D341Med (cell line): ENCODE measurements around the gene AKR1C2.
"Not testable (repeated sequence)": the region's sequence is repeated elsewhere in the genome, so short reads cannot be mapped to it uniquely, and the experiment has no call there.

ENCODE experiments used
- DNase-seq: peaks from one replicate; pipeline ENCODE4 v3.0.0; 2012; ENCODE audit warnings: low spot score

The AKR1C2 gene

GRCh38 chr10:5023177-5023805 is 19.6 kb upstream of the AKR1C2 start:
- DNase-seq: no peak

- DNase-seq: not testable (repeated sequence)
These were observed 18.1 kb upstream of the AKR1C2 start for GRCh38 chr10:5021624-5022290.

- not testable (repeated sequence) for DNase-seq
These were observed 16.3 kb upstream of the AKR1C2 start for GRCh38 chr10:5019770-5020612.

DNA sequence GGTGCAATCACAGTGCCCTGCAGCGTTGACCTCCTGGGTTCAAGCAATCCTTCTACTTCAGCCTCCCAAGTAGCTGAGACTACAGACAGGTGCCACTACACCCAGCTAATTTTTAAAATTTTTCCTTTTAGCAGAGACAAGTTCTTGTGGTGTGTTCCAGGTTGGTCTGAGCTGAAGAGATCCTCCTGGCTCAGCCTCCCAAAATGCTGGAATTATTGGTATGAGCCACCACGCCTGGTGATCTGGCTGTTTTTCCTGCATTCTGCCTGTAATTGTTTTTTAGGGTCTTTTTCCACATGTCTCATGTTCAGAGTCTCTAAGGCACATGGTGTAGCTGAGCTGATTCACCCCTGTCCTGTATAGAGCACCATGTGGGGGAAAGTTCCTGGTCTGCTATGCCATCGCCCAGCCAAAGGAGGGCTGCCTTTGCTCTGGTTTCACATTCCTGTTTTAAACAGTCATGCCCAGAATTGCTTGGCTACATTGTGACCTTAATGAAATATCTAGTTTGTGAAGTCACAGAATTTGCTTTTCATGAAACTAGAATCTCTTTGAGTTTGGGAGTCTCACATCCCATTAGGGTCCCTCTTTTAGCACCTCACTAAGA is 15.1 kb upstream of the AKR1C2 start:
- DNase-seq: not testable (repeated sequence)

DNA sequence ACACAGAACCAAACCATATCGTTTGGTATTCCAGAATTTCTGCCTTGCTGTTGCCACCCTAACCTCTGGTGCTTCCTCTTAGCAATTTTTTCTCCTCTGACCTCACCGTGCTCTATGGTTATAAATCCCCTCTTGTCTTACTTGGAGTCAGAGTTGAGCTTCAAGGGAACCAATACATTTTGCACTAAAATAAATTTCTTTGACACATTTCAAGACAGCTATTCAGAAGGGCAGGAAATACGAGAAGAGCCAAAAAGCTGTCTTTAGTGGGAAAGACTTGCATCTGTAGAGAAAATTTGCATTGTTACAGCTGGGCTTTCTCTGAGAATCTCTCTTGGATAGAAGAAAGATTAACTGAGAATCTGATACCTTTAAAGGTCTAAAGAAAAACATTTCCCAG is 14.5 kb upstream of the AKR1C2 start:
- no peak for DNase-seq

- no peak for DNase-seq
These were observed 11.3 kb upstream of the AKR1C2 start for GRCh38 chr10:5014936-5015335.

DNA sequence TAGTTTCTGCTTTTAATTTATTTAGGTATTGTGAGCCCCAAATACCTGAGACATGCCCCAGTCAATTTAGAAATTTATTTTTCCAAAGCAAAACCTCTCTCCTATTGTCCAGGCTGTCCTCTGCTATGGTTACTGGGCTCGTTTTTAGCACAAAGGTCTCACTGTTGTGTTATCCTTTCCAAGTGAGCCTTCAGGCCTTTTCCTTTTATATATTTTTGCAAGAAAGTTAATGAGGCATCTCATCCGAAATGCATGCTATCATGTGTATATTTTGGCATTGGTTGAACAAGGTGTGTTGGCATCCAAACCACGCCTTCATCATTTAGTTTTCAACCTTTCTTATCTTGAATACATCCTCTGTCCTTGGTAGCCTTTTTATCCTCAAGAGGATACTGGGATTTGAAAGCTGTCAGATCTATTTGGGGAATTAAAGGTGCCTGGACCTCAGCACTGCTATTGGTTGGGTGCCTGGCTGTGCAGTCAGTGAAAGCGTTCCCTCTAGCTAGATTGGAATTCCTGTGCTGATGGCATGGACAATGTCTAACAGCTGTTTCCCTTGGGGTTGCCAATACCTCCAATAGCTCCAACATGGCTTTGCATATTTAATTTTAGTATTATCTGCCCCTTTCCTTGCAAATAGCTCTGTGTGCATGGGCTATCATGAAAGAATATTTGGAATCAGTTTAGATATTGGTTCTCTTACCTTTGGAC is 10.7 kb upstream of the AKR1C2 start:
- not testable (repeated sequence) for DNase-seq

- DNase-seq: no peak
These were observed 9.7 kb upstream of the AKR1C2 start for GRCh38 chr10:5013385-5013784.

- DNase-seq: no peak
These were observed 8.9 kb upstream of the AKR1C2 start for GRCh38 chr10:5012595-5012994.

- DNase-seq: not testable (repeated sequence)
These were observed 7.7 kb upstream of the AKR1C2 start for GRCh38 chr10:5011392-5011791.

GRCh38 chr10:5010043-5010442 is 6.4 kb upstream of the AKR1C2 start:
- DNase-seq: not testable (repeated sequence)

GRCh38 chr10:5008857-5009548 is 5.3 kb upstream of the AKR1C2 start:
- DNase-seq: not testable (repeated sequence)

DNA sequence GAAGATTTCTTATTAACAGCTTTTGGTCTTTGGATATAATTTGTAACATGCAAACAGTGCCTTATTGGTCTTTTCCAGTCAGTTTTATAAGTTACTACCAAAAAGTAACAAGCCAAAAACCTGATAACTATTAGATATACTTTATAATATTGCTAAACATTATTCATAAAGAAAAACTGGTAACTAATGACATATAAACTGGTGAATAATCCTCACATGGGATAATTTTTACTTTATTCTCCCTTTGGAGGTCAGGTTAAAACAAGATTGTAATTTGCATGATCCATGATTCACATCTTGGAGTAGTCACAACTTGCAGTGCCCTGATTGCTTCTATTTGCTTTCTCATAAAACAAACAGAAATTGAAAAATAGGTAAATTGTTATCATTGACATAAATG is 844 bp upstream of the AKR1C2 start:
- DNase-seq: not testable (repeated sequence)

DNA sequence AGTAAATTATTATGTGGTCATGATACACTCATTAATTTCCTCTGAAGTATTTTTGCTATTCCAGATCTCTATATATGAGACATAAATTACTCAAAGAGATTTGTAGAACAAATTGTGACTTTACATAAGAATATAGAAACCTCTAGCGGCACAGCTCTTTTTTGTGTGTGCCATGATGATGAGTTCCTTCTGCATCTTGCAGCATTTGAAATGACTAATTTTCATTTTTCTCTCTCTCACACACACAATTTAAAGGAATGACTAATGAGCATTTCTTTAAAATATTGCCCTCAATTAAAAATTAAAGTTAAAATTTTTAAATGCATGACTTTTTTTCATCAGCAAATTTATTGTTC is 351 bp upstream of the AKR1C2 start:
- not testable (repeated sequence) for DNase-seq

DNA sequence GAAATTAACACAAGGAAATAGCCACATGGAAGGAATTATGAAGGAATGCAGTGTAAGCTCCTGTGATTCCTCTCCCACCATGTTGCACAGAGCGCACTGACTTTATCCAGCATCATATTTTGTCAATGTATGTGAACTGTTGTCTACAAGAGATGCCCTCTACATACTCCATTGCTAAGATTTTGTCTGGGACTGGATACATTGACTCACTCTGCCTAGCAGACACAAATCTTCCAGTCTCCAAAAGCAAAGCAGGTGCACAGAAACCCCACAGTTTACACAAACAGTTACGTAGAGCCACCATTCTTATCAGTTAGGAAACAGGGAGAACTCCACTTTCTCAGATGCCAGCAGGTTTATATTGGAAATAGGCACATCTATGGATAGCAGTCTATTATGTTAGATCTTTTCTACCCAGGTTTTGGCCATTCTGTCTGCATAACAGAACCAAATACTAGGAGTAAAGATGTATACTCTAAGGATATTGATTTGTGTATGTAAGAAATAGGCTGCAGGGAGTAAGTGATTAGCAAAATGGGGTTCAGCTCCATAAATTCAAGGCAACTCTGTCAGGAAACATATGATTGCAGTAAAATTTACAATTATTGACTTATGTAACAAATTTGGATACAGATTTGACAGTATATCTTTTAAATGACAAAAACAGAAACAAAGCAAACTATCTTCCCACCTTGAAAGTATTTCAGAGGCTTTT is 1.5 kb downstream of the AKR1C2 start:
- DNase-seq: no peak

DNA sequence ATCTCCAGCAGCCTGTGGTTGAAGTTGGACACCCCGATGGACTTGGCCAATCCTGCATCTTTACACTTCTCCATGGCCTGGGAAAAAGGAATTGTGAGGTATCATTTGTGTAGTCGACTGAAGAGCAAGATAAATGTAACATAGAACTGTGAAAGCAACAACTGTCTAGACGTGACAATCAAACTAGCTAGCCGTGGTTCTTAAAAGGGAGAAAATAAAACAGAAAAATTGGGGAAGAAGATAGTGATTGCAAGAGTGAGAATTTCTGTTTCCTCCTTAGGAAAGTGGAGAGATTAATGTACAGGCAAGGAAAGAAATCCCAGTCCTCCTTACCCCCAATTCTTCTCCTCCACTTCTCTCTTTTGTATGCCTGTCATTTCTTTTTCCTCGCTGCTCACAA is 5.0 kb downstream of the AKR1C2 start:
- no peak for DNase-seq

GRCh38 chr10:4994260-4994659 is 9.4 kb downstream of the AKR1C2 start:
- not testable (repeated sequence) for DNase-seq

GRCh38 chr10:4992564-4992963 is 11.1 kb downstream of the AKR1C2 start:
- not testable (repeated sequence) for DNase-seq

DNA sequence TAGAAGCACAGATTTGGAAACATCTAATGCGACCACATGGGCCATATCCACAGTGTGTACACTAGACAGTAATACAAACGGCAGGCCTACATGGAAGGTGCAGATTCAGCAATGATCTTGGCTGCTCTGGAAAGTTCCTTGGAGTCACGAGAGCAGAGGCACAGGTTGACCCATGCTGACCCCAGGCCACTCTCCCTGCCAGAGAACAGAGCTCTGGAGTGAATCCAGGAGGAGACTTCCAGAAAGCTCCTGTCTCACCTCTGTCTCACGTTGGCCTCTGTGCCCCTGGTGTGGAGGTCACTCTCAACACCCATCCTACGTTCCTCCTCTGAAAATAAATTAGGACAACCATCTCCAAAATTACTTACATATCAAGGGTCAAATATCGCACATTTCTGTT is 12.2 kb downstream of the AKR1C2 start:
- not testable (repeated sequence) for DNase-seq

- DNase-seq: no peak
These were observed 13.4 kb downstream of the AKR1C2 start for GRCh38 chr10:4990217-4990616.
